CD4-positive, alpha-beta T cell treated with Interleukin-10 for 1 hour (primary cell): ENCODE data around the gene ISCA1.

Source experiments
- DNase-seq: peaks from one replicate; pipeline ENCODE4 v3.0.0-alpha.2; 2020

The ISCA1 gene

DNA sequence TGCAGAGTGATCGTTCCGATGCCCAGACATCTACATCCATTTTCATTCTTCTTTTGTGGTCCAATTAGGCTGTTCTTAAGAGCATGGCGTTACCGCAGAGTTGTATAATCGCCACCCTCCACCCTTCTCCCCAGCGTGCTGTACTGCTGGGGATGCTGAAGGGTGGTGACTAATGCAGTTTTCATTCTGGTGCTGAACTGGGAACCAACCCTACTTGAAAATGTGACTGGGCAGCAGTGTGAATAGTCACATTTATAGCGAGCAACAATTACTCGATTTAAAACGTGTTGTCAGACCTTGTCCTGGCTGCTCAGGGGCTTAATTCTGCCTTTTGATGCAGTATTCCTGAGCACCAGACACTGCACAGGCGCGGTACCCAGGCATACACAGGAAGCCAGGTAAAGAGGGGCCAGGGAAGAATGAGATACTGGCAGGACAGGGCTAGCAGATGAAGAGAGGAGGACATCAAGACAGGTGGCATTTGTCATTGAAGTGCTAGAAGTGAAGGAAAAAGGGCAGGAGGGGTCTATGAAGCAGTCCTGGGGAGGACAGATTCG, 719 bp upstream of the ISCA1 start:
- DNase-seq: no peak

DNA sequence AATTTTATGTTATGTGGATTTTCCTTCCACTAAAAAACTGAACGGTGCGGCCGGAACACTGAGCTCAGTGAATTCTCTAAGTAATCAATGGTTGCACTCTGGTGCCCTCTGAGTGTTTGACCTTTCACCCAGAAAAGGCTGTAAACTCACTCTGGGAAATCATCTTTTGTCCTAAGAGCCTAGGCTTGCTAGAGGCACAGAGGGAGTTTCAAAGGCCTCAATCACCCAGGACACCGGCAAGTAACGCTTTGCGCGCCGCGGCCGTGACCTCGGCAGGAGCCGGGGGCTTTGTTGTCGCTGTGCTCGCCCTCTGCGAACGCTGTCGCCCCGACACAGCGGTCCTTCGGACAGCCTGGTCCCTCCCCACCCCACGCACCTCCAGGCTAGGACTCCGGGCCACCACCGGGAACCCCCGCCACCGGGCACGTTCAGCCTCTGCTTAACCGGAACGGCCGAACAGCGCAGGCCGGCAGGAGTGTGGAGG, 703 bp downstream of the ISCA1 start:
- no peak for DNase-seq

GRCh38 chr9:86280580-86280979, 1.8 kb downstream of the ISCA1 start:
- DNase-seq: no peak

- DNase-seq: no peak
Measured at GRCh38 chr9:86279839-86280238, 2.5 kb downstream of the ISCA1 start.

DNA sequence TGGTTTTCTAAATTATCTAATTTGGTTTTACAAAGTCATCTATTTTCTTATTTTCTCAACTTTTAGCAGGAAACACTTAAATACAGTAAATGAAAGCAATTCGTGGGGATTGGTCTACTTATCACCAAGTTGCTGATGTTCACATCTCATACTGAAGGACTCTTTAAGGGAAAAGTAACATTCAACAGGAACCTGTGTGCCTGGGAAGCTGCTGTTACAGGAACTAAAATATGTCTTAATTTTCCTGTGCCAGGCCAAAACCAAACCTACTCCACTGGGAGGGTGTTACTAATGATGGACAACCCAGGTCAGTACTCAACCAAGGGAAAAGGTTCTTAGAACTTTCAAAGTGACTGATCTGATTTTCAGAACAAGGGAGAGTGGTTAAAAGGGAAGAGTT, 5.3 kb downstream of the ISCA1 start:
- no peak for DNase-seq

- no peak for DNase-seq
Measured at GRCh38 chr9:86275962-86276361, 6.4 kb downstream of the ISCA1 start.

- no peak for DNase-seq
Measured at GRCh38 chr9:86274821-86275643, 7.3 kb downstream of the ISCA1 start.

GRCh38 chr9:86272221-86272620, 10.1 kb downstream of the ISCA1 start:
- DNase-seq: no peak

- no peak for DNase-seq
Measured at GRCh38 chr9:86263876-86264275, 18.5 kb downstream of the ISCA1 start.

DNA sequence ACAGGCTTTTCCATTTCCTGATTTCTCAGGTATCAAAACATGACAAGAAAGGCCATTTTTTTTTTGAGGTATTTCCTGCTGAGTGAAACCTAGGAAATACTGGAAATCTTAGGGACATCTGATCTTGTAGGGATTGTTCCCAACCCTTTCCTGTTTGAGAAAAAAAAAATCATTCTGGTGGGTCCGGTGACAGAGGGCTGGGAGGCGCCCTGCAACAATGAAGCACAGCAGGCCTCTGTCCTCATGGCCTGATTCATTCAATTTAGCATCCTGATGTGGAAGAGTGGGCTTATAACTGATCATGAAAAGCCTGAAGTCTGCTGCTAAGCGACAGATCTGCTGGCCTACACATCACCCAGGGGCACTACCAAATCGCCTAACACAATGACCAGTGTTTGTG, 19.8 kb downstream of the ISCA1 start:
- DNase-seq: no peak

GRCh38 chr9:86259557-86259956, 22.8 kb downstream of the ISCA1 start, which contains the start of gene C9orf153:
Gene C9orf153 (minus strand): TSS chr9:86259657. CDS start chr9:86229603, 30,054 bp downstream.
- DNase-seq: no peak

DNA sequence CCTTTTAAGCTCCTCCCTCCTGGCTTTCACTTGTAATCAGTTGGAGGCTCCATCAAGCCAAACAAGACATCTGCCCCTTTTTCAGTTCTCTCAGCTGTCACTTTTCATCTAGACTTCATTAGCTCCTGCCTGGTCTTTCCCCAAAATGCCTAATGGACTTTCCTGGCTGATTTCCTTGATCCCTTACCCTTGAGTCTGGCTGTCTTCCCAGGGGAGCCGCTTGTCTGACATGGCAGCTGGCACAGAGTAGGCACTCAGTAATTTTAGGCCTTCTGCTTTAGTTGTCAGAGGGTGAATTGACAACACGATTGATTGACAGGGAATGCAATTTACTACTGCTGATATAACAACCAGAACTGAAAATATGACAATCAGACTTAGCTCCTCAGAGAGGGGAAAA, 24.9 kb downstream of the ISCA1 start:
- DNase-seq: no peak

DNA sequence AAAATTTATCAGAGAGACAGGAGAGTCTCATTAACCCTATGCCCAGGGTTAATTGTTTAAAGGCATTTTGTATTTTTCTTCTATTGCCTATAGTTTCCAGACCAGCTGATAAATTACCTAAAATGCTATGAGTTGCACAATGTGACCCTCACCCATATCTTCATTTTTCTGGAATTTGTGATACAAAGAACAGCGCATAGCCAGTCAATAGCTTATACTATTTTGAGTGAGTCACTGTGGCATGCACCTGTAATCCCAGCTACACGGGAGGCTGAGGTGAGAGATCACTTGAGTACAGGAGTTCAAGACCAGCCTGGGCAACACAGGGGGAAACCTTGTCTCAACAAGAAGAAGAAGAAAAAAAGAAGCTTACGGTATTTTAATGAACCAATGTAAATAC, 25.7 kb downstream of the ISCA1 start:
- no peak for DNase-seq

DNA sequence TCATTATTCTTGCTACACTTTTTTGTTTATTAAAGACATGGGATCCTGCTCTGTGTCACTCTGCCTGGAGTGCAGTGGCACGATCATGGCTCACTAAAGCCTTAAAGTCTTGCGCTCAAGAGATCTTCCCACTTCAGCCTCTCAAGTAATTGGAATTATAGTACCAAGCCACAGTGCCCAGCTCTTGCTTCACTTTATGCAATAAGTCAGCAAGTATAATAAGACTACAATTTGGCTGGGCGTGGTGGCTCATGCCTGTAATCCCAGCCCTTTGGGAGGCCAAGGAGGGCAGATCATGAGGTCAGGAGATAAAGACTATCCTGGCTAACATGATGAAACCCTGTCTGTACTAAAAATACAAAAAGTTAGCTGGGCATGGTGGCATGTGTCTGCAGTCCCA, 28.8 kb downstream of the ISCA1 start:
- no peak for DNase-seq

- DNase-seq: no peak
Measured at GRCh38 chr9:86252870-86253269, 29.5 kb downstream of the ISCA1 start.

- no peak for DNase-seq
Measured at GRCh38 chr9:86250123-86250522, 32.2 kb downstream of the ISCA1 start.

GRCh38 chr9:86248746-86249145, 33.6 kb downstream of the ISCA1 start:
- no peak for DNase-seq

DNA sequence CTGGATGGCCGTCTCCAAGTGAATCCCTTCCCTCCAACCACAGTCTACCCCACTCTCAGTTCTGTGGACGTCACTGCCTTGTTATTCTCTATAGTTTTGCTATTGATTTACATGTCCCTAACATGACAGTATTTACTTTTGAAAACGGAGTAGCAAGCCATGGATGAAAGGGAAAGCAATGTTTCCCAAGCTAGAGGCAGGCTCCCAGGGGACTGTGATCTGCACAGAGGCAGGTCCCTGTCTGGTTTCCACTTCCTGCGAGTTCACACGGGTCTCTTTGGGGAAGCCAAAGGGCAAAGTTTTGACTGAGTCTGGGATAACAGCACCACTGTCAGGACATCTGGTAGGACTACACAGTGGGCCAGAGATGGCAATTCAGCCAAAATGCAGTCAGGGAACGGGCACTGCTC, 35.6 kb downstream of the ISCA1 start:
- no peak for DNase-seq

GRCh38 chr9:86242071-86242470, 40.3 kb downstream of the ISCA1 start:
- DNase-seq: no peak

- DNase-seq: no peak
Measured at GRCh38 chr9:86241216-86241615, 41.1 kb downstream of the ISCA1 start.

- DNase-seq: no peak
Measured at GRCh38 chr9:86238861-86239770, 43.2 kb downstream of the ISCA1 start.

DNA sequence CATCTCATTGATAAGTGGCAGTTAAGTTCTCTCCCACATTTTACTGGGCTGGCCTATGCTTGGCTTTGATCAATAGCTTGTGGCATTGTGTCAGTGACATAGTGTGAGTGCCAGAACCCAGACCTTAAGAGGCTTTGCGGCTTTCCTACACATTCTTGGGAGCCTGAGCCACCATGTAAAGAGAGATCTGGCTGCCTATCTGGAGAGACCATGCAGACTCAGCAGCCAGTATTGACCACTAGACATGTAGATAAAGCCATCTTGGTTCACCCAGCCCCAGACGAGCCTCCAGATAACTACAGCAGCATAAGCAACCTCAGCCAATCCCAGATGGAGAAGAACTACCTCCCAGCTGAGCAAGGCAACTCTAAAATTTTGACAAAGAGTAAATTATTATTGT, 51.5 kb downstream of the ISCA1 start:
- DNase-seq: no peak

GRCh38 chr9:86222667-86223066, 59.7 kb downstream of the ISCA1 start:
- DNase-seq: no peak

DNA sequence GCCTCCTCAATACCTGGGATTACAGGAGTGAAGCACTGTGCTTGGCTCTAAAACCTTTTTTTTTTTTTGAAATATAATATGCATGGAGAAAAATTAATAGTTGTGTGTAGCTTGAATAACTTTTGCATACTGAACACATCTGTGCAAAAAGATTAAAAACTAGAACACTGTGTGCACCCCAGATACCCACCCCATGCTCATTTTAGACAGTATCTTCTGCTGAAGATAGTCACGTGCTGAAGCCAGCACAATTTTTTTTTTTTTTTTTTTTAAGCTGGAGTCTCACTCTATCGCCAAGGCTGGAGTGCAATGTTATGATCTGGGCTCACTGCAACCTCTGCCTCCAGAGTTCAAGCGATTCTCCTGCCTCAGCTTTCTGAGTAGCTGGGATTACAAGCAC, 62.7 kb downstream of the ISCA1 start:
- DNase-seq: no peak
